Measurements from ENCODE around the gene CBX4.

Gene CBX4

GRCh38 chr17:79785900-79786810 is 53.1 kb downstream of the CBX4 start:
- DNase-seq = no peak

GRCh38 chr17:79785017-79785899 is 54.0 kb downstream of the CBX4 start:
- no peak for DNase-seq

- no peak for DNase-seq
These were observed 54.8 kb downstream of the CBX4 start for GRCh38 chr17:79784353-79785016.

- no peak for DNase-seq
These were observed 55.3 kb downstream of the CBX4 start for GRCh38 chr17:79783891-79784290.
